Erythroblast (primary cell): ENCODE results near the gene AURKAIP1.

ENCODE experiments used
- GATA1 ChIP-seq: IDR thresholded peaks from 2 replicates; pipeline ENCODE4 v1.6.1; 2011; ENCODE audit warnings: low read depth, mild to moderate bottlenecking, control low read depth, low read length, moderate library complexity
- POLR2A ChIP-seq: IDR thresholded peaks from 2 replicates; pipeline ENCODE4 v1.6.1; 2011; ENCODE audit warnings: mild to moderate bottlenecking, low read length

- TF ChIP-seq POLR2A, result no peak
- no peak for TF ChIP-seq GATA1
Measured at GRCh38 chr1:1373815-1374588, 1.0 kb downstream of the AURKAIP1 start.
